Cortex of kidney (tissue), 1 donor: Measurements from ENCODE around the gene TRIM49D1.
"Not testable (repeated sequence)": the region's sequence is repeated elsewhere in the genome, so short reads cannot be mapped to it uniquely, and the experiment has no call there.

Experiments used
- DNase-seq: peaks from one replicate; lab custom pipeline; 2025; lab: John Stamatoyannopoulos, UW

TRIM49D1 gene

GRCh38 chr11:89922195-89922660, at the start of gene TRIM49D1:
Gene TRIM49D1 (minus strand): TSS chr11:89922245. CDS start chr11:89917710, 4,535 bp downstream.
- no peak for DNase-seq

- DNase-seq, result not testable (repeated sequence)
Measured at GRCh38 chr11:89965737-89966136, 43.7 kb upstream of the TRIM49D1 start, which contains the start of gene TRIM64. Gene TRIM64 (plus strand): TSS chr11:89966037. CDS start chr11:89968504, 2,467 bp downstream.

DNA sequence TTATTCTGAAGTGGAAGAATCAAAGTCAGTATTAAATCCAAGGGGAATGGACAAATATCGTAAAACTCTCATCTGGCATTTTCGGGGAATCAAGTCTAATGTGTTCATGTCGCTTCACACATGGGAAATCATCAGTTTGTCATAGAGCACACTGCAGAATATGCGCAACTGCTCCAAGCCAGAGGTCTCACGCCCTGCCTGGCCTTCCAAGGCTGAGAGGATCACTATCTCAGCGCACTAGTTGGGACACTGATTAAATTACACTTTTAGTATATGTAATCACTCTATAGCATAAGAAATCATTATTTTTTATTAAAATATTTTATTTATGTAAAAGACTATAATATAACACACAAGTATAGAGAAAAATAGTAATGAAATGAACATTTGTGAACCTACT, 38.8 kb upstream of the TRIM49D1 start:
- not testable (repeated sequence) for DNase-seq

DNA sequence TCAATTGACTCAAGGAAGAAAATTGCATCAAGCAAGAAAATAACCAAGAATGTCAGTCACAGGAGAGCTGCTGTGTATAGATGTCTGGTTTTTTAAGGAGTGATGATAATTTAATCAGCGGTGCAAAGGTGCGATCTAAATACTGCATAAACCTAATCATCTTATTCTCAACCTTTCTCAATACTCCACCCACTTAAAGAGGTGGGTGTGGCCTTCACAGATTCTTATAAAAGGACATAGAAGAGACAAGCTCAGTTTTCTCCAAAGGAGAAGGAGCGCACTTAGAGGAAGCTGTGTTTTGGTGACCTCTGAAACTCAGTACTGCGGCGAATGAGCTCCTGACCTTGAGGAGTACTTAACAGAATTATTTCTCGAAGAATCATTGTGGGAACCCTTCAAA, 1.7 kb upstream of the TRIM49D1 start, which contains the start of gene TRIM49D2:
Gene TRIM49D2, plus strand, starts transcription at position 301 of the 400 bp plus-strand sequence. CDS start 2,698 bp downstream, outside the sequence.
- DNase-seq, result not testable (repeated sequence)

GRCh38 chr11:89900809-89901208, 21.2 kb downstream of the TRIM49D1 start:
- not testable (repeated sequence) for DNase-seq

- DNase-seq, result not testable (repeated sequence)
Measured at GRCh38 chr11:89893245-89893644, 28.8 kb downstream of the TRIM49D1 start.

DNA sequence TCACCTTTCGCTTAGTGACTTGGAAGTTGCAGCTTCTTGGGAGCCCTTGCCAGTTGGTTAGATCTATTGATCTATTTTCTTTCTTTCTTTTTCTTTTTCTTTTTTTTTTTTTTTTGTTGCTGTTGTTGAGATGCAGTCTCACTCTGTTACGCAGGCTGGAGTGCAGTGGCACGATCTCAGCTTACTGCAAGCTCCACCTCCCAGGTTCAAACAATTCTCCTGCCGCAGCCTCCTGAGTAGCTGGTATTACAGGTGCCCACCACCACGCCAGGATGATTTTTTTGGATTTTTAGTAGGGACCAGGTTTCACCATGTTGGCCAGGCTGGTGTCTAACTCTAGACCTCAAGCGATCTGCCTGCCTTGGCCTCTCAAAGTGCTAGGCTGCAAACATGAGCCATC, 44.5 kb downstream of the TRIM49D1 start:
- not testable (repeated sequence) for DNase-seq

- not testable (repeated sequence) for DNase-seq
Measured at GRCh38 chr11:89872588-89872987, 49.5 kb downstream of the TRIM49D1 start.

GRCh38 chr11:89865223-89865622, 56.8 kb downstream of the TRIM49D1 start:
- DNase-seq, result not testable (repeated sequence)

DNA sequence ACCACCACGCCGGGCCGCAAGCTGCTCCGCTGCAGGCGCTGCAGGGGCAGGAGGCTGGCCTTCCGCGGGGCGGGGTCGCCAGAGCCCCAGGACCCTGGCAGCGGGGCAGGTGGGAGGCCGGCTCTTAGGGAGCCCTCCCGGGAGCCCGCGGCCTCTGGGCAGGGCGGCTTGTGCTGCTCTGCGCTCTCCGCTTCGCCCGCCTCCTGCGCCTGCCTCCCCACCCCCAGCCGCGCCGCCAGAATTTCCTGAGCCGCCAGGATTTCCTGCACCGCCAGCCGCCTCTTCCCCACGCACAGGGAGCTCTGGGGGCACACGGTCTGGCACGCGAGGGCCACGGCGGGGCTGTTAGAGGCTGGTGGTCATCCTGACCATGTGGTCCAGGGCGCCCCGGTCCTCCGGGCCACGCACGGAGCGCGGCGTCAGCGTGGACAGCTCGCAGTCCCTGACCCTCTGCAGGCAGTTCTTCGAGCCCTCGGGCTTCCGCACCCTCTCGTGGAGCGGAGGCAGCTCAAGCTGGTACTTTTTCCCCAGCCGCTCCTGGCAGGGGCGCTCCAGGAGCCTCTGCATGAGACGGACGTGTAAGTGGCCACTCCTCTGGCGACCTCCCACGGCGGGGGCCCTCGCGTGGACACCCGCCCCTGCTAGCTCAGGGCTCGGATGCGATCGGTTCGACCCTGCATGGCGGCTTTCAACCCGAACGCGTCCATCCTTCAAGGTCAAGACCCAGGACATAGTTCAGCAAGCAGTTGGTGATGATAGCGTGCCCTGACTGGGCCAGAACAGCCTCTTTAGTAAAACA, 57.9 kb downstream of the TRIM49D1 start:
- DNase-seq, result not testable (repeated sequence)
